Inflammatory macrophage treated with lipopolysaccharide for 1 hour (primary cell): ENCODE measurements around the gene TASP1.

Source experiments
- DNase-seq, 2 donors: peaks; one replicate each; pipeline ENCODE4 v3.0.0-alpha.2; 2020 to 2022

The TASP1 gene

GRCh38 chr20:13567663-13568062, 71.1 kb downstream of the TASP1 start:
- DNase-seq, result peak in 1 of 2 donors; percentile 2

GRCh38 chr20:13563854-13564253, 74.9 kb downstream of the TASP1 start:
- DNase-seq, result no peak

- peak; percentile 5 to 33 for DNase-seq
These were observed 84.0 kb downstream of the TASP1 start for GRCh38 chr20:13554706-13555105.

GRCh38 chr20:13554076-13554475, 84.7 kb downstream of the TASP1 start:
- no peak for DNase-seq

GRCh38 chr20:13552061-13552460, 86.7 kb downstream of the TASP1 start:
- no peak for DNase-seq

GRCh38 chr20:13549451-13549850, 89.3 kb downstream of the TASP1 start:
- no peak for DNase-seq

- DNase-seq, result peak; percentile 27 to 89
These were observed 92.1 kb downstream of the TASP1 start for GRCh38 chr20:13546497-13547131.

- no peak for DNase-seq
These were observed 92.9 kb downstream of the TASP1 start for GRCh38 chr20:13545790-13546189.

- DNase-seq, result no peak
These were observed 94.9 kb downstream of the TASP1 start for GRCh38 chr20:13543783-13544182.

GRCh38 chr20:13535627-13536026, 103.1 kb downstream of the TASP1 start:
- DNase-seq, result no peak

GRCh38 chr20:13533946-13534345, 104.8 kb downstream of the TASP1 start:
- no peak for DNase-seq

GRCh38 chr20:13530146-13530545, 108.6 kb downstream of the TASP1 start:
- DNase-seq, result no peak

GRCh38 chr20:13526551-13526950, 112.2 kb downstream of the TASP1 start:
- DNase-seq, result no peak

GRCh38 chr20:13525225-13525940, 113.3 kb downstream of the TASP1 start:
- peak in 1 of 2 donors; percentile 10 for DNase-seq

GRCh38 chr20:13524339-13524738, 114.4 kb downstream of the TASP1 start:
- no peak for DNase-seq

GRCh38 chr20:13517831-13518230, 120.9 kb downstream of the TASP1 start:
- no peak for DNase-seq

GRCh38 chr20:13515796-13516558, 122.8 kb downstream of the TASP1 start:
- no peak for DNase-seq

GRCh38 chr20:13515291-13515690, 123.4 kb downstream of the TASP1 start:
- DNase-seq, result no peak

- peak; percentile 72 to 88 for DNase-seq
These were observed 127.8 kb downstream of the TASP1 start for GRCh38 chr20:13510837-13511488.

GRCh38 chr20:13507646-13508045, 131.1 kb downstream of the TASP1 start:
- no peak for DNase-seq

- no peak for DNase-seq
These were observed 137.2 kb downstream of the TASP1 start for GRCh38 chr20:13501500-13501899.

- DNase-seq, result peak; percentile 30 to 34
These were observed 144.7 kb downstream of the TASP1 start for GRCh38 chr20:13494019-13494418.

- no peak for DNase-seq
These were observed 145.6 kb downstream of the TASP1 start for GRCh38 chr20:13493143-13493542.
